ENCODE data around the gene MZF1. TPM values are rescaled to one million over a fixed set of nuclear protein-coding genes. Genes with fewer than 3 reads are reported as not detected.
"Not testable (repeated sequence)": the region's sequence is repeated elsewhere in the genome, so short reads cannot be mapped to it uniquely, and the experiment has no call there.

Gene MZF1
- total RNA-seq, 1 donor from 2014 or later = 10.9 TPM

DNA sequence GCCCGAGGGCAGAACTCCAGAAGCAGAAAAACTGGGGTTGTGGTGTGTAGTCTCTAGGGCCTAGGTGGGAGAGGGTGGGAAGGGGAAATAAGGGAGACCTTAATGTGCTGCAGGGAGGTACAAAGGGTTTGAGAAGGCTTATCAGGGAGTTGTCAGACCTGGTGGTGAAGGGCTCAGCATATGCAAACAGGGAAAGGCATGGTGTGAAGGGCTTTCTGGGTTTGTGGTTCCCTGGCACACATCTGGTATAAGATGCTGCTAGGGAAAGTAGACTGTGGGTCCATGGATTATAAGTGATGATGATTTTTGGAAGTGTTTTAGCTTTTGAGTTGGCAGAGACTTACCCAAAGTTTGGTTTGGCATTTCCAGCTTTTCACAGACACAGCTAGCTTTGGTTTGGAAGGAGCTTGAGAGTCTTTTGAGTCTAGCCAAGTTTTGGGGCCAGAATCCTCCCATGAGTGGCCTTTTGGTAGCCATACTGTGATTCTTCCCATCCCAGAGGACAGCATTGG is 27.1 kb downstream of the MZF1 start:
- Histone ChIP-seq H3K4me3 (peak overlapping the region; percentile 81), H3K9me3 (replicated peaks) (no peaks in the 10 kb centered on the region), H3K27me3 (ENCODE audit: low read depth) (no peaks in the 10 kb centered on the region), H3K36me3 (peaks cover 55% of the 10 kb centered on the region), H3K4me1 (peaks cover 37% of the 10 kb centered on the region), H3K27ac (replicated peaks) (peak overlapping the region; percentile 97)
- intact Hi-C loops (cut with micrococcal nuclease) = no loop called here
- DNase-seq = no peak
- TF ChIP-seq, protein P1, sequence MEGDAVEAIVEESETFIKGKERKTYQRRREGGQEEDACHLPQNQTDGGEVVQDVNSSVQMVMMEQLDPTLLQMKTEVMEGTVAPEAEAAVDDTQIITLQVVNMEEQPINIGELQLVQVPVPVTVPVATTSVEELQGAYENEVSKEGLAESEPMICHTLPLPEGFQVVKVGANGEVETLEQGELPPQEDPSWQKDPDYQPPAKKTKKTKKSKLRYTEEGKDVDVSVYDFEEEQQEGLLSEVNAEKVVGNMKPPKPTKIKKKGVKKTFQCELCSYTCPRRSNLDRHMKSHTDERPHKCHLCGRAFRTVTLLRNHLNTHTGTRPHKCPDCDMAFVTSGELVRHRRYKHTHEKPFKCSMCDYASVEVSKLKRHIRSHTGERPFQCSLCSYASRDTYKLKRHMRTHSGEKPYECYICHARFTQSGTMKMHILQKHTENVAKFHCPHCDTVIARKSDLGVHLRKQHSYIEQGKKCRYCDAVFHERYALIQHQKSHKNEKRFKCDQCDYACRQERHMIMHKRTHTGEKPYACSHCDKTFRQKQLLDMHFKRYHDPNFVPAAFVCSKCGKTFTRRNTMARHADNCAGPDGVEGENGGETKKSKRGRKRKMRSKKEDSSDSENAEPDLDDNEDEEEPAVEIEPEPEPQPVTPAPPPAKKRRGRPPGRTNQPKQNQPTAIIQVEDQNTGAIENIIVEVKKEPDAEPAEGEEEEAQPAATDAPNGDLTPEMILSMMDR (IDR thresholded peaks at IDR 0.05; ENCODE audit: borderline replicate concordance) = no peak

DNA sequence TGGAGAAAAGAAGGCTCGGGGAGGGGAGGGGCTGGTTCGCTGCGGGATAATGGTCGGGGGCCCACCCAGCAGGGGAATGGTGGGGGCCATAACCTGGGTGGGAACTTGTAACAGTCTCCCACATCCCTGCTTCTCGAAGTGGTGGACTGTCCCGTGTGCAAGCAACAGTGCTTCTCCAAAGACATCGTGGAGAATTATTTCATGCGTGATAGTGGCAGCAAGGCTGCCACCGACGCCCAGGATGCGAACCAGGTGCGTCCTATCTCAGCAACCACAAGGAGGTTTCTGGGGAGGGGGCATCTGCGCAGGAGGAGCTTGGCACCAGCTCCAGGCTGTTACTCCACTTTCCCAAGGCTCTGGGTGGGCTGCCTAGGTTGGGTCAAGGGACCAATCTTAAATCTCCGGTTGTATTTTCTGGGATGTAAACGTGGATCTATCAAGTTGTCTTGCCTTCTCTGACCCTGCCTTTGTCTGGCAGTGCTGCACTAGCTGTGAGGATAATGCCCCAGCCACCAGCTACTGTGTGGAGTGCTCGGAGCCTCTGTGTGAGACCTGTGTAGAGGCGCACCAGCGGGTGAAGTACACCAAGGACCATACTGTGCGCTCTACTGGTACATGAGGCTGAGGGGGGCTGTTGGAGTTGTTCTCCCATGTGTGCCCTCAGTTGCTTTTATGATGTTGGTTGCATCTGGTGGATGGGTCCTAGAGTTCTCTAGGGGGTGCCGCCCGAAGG is 27.7 kb downstream of the MZF1 start:
- DNase-seq = no peak
- Histone ChIP-seq H3K27me3 (ENCODE audit: low read depth) (no peaks in the 10 kb centered on the region), H3K27ac (replicated peaks) (peak overlapping the region; percentile 97), H3K4me3 (peak overlapping the region; percentile 81), H3K36me3 (peaks cover 49% of the 10 kb centered on the region), H3K9me3 (replicated peaks) (no peaks in the 10 kb centered on the region), H3K4me1 (peaks cover 37% of the 10 kb centered on the region)
- TF ChIP-seq, protein P1 (IDR thresholded peaks at IDR 0.05; ENCODE audit: borderline replicate concordance) = no peak
- intact Hi-C loops (cut with micrococcal nuclease) = no loop called here

DNA sequence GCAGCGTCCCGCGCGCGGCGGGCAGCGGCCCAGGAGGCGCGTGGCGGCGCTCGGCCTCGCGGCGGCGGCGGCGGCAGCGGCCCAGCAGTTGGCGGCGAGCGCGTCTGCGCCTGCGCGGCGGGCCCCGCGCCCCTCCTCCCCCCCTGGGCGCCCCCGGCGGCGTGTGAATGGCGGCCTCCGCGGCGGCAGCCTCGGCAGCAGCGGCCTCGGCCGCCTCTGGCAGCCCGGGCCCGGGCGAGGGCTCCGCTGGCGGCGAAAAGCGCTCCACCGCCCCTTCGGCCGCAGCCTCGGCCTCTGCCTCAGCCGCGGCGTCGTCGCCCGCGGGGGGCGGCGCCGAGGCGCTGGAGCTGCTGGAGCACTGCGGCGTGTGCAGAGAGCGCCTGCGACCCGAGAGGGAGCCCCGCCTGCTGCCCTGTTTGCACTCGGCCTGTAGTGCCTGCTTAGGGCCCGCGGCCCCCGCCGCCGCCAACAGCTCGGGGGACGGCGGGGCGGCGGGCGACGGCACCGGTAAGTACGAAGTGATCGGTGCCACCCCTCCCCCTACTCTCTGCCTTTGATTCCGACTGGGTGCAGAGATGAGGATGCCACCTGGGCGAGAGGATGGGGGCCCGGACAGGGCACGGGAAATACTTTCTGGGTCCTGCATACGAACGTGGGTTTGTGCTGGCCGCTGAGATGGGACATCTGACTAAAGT is 28.4 kb downstream of the MZF1 start:
- intact Hi-C loops (cut with micrococcal nuclease) = no loop called here
- no peaks in the 10 kb centered on the region for H3K9me3 ChIP-seq (replicated peaks)
- H3K4me3 ChIP-seq = peak overlapping the region; percentile 81
- peak overlapping the region; percentile 97 for H3K27ac ChIP-seq (replicated peaks)
- no peak for DNase-seq
- H3K27me3 ChIP-seq (ENCODE audit: low read depth) = no peaks in the 10 kb centered on the region
- peaks cover 37% of the 10 kb centered on the region for H3K4me1 ChIP-seq
- TF ChIP-seq, protein P1 (IDR thresholded peaks at IDR 0.05; ENCODE audit: borderline replicate concordance) = no peak
- peaks cover 42% of the 10 kb centered on the region for H3K36me3 ChIP-seq

- intact Hi-C loops (cut with micrococcal nuclease) = no loop called here
- Histone ChIP-seq H3K4me1 (peaks cover 37% of the 10 kb centered on the region), H3K27ac (replicated peaks) (peak within 1 kb of the TSS; percentile 97), H3K9me3 (replicated peaks) (no peaks in the 10 kb centered on the region), H3K4me3 (peak within 1 kb of the TSS; percentile 81), H3K27me3 (ENCODE audit: low read depth) (no peaks in the 10 kb centered on the region), H3K36me3 (peaks cover 35% of the 10 kb centered on the region)
- TF ChIP-seq, protein P1 (IDR thresholded peaks at IDR 0.05; ENCODE audit: borderline replicate concordance) = peak; percentile 21
- peak; percentile 98 for DNase-seq
Measured at GRCh38 chr19:58543826-58544590, 29.1 kb downstream of the MZF1 start, which contains the start of gene TRIM28. Gene TRIM28, plus strand, starts transcription at chr19:58544064. Its CDS starts 694 bp downstream, at chr19:58544758.

DNA sequence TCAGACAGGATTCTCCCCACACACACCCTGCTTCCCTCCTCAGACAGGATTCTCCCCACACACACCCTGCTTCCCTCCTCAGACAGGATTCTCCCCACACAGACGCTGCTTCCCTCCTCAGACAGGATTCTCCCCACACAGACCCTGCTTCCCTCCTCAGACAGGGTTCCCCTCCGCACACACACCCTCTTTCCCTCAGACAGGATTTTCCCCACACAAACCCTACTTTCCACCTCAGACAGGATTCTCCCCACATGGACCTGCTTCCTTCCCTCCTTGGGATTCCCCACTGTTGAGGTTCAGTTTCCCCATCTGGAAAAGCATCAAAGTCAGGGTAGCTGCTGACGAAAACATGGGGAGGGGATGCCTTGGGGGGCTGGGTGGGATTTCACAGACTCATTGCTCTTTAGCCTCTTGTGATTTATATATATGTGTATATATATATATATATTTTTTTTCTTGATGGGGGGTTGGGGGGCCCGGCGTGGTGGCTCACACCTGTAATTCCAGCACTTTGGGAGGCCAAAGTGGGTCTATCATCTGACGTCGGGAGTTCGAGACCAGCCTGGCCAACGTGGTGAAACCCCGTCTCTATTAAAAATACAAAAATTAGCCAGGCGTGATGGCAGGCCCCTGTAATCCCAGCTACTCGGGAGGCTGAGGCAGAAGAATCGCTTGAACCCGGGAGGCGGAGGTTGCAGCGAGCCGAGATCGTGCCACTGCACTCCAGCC is 30.3 kb downstream of the MZF1 start:
- intact Hi-C loops (cut with micrococcal nuclease); H3K9me3 ChIP-seq (replicated peaks); DNase-seq: not testable (repeated sequence)
- Histone ChIP-seq H3K4me1 (peaks cover 45% of the 10 kb centered on the region), H3K36me3 (peaks cover 23% of the 10 kb centered on the region), H3K27me3 (ENCODE audit: low read depth) (peaks cover 11% of the 10 kb centered on the region), H3K4me3 (peak overlapping the region; percentile 81), H3K27ac (replicated peaks) (peak overlapping the region; percentile 97)

- H3K4me3 ChIP-seq; DNase-seq; H3K9me3 ChIP-seq (replicated peaks); H3K27ac ChIP-seq (replicated peaks); H3K36me3 ChIP-seq; intact Hi-C loops (cut with micrococcal nuclease): not testable (repeated sequence)
- peaks cover 25% of the 10 kb centered on the region for H3K27me3 ChIP-seq (ENCODE audit: low read depth)
- peaks cover 15% of the 10 kb centered on the region for H3K4me1 ChIP-seq
Measured at GRCh38 chr19:58539169-58539559, 34.0 kb downstream of the MZF1 start.

All from left ventricle myocardium inferior (tissue), 1 donor.